ENCODE data around the gene RPL15. TPM values are rescaled to one million over a fixed set of nuclear protein-coding genes. Genes with fewer than 3 reads are reported as not detected.
"Not testable (repeated sequence)": the region's sequence is repeated elsewhere in the genome, so short reads cannot be mapped to it uniquely, and the experiment has no call there.

The RPL15 gene
- total RNA-seq, 2 experiments from 2014 or later, result 2,355 to 2,390 TPM

DNA sequence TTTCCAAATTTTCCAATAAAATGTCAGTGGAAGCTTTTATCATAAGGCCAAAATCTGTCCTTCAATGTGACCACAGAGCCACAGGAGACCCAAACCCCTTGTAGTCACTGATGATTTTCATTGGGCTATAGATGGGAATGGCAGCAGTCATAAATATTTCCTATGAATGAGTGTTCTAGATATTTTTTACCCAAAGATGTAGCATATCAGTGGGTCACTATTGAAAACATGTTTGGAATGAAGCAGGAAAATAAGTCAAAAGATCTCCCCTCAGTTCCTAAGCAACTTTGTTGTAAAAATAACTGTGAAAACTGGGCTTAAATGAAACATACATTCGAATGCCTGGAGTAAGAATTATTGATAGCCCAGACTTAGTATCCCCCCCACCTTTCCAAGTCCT, 49.1 kb upstream of the RPL15 start:
- intact Hi-C loops (cut with micrococcal nuclease; ENCODE audit: unreplicated experiment), result loop anchor here (2.0 kb wide), 1 partner anchor 59 kb away; no protein-coding TSS in a partner anchor
- no peaks in the 10 kb centered on the region for H3K9me3 ChIP-seq (ENCODE audit: low read length)
- CTCF ChIA-PET (ENCODE audit: unreplicated experiment), result no interaction called here
- H3K9me2 ChIP-seq (ENCODE audit: insufficient read depth, low read length), result no peaks in the 10 kb centered on the region
- POLR2A ChIA-PET, result no interaction called here
- no peak overlapping the region for H3K4me3 ChIP-seq (ENCODE audit: low read depth, low read length, poor library complexity, severe bottlenecking)
- H4K20me1 ChIP-seq (ENCODE audit: insufficient read depth, low read length), result 0 out of 2 replicates have a peak, but pooled peaks cover 11% of the 10 kb centered on the region
- no peak for DNase-seq (ENCODE audit: low spot score)
- H3K79me2 ChIP-seq (ENCODE audit: insufficient read depth, low read depth, low read length), result peaks cover 31% of the 10 kb centered on the region; the same call in 1 of the 2 replicates
- H3K4me2 ChIP-seq (ENCODE audit: low read length), result peak overlapping the region; percentile 25; the same call in 1 of the 2 replicates
- TF ChIP-seq, protein P1, sequence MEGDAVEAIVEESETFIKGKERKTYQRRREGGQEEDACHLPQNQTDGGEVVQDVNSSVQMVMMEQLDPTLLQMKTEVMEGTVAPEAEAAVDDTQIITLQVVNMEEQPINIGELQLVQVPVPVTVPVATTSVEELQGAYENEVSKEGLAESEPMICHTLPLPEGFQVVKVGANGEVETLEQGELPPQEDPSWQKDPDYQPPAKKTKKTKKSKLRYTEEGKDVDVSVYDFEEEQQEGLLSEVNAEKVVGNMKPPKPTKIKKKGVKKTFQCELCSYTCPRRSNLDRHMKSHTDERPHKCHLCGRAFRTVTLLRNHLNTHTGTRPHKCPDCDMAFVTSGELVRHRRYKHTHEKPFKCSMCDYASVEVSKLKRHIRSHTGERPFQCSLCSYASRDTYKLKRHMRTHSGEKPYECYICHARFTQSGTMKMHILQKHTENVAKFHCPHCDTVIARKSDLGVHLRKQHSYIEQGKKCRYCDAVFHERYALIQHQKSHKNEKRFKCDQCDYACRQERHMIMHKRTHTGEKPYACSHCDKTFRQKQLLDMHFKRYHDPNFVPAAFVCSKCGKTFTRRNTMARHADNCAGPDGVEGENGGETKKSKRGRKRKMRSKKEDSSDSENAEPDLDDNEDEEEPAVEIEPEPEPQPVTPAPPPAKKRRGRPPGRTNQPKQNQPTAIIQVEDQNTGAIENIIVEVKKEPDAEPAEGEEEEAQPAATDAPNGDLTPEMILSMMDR (conservative IDR thresholded peaks at IDR 0.05; ENCODE audit: low read length), result no peak
- no peak for TF ChIP-seq EZH2phosphoT487 (IDR thresholded peaks at IDR 0.05; ENCODE audit: borderline replicate concordance, low read depth, low read length)
- no peak overlapping the region for H2AFZ ChIP-seq (ENCODE audit: low read length)
- TSS peak; percentile 28 for BruUV-seq (replicated peaks)
- no peak overlapping the region for H3K27ac ChIP-seq (ENCODE audit: low read depth, low read length, poor library complexity, severe bottlenecking)
- H3K4me1 ChIP-seq (ENCODE audit: insufficient read depth, low read length, poor library complexity, severe bottlenecking), result peaks cover 29% of the 10 kb centered on the region
- H3K36me3 ChIP-seq (ENCODE audit: insufficient read depth, low read length), result peaks cover 5% of the 10 kb centered on the region; the same call in 1 of the 2 replicates

DNA sequence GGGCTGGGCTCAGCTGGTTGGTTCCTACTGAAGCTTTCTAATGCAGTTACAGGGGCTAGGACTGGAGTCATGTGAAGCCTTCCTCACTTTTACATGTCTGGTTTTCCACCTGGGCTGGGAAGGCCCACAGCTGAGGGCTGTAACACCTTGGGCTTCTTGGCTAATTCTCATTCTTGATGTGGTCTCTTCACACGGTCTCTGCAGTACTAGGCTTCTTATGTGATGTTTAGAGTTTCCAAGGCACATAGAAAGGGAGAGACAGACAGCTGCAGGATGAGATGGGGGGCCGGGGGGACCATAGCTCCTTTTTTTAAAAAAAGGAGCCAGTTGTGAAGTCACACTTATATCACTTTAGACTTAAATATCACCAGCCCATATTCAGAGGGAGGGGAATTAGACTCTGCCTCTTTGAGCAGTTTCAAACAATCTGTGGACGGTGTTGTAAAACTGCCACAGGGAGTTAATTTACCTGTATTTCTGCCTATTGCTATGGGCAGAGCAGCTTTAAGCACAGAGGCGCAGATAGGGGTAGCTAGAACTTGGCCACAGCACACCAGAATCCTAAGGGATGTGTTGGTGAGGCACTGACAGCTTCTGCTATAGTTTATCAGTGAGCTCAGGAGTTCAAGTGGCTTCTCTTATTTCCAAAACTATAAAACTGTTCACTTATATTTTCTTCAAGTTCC, 46.8 kb upstream of the RPL15 start:
- no peak for DNase-seq (ENCODE audit: low spot score)
- POLR2A ChIA-PET, result interaction anchor here (0.6 to 1.4 kb wide), 10 partner anchors 9 to 277 kb away, joined by 3 to 16 read pairs (median 3); no protein-coding TSS in a partner anchor

DNA sequence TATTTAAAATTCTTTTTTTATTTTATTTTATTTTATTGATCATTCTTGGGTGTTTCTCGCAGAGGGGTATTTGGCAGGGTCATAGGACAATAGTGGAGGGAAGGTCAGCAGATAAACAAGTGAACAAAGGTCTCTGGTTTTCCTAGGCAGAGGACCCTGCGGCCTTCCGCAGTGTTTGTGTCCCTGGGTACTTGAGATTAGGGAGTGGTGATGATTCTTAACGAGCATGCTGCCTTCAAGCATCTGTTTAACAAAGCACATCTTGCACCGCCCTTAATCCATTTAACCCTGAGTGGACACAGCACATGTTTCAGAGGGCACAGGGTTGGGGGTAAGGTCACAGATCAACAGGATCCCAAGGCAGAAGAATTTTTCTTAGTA, 46.3 kb upstream of the RPL15 start:
- intact Hi-C loops (cut with micrococcal nuclease; ENCODE audit: unreplicated experiment); H3K4me2 ChIP-seq (ENCODE audit: low read length); CTCF ChIA-PET (ENCODE audit: unreplicated experiment): not testable (repeated sequence)

More for the DNA sequence above, 46.8 kb upstream of the RPL15 start:
- Histone ChIP-seq H3K36me3 (ENCODE audit: insufficient read depth, low read length) (no peaks in the 10 kb centered on the region), H3K4me2 (ENCODE audit: low read length) (no peak overlapping the region), H3K27ac (ENCODE audit: low read depth, low read length, poor library complexity, severe bottlenecking) (no peak overlapping the region), H3K4me3 (ENCODE audit: low read depth, low read length, poor library complexity, severe bottlenecking) (no peak overlapping the region), H3K9me3 (ENCODE audit: low read length) (no peaks in the 10 kb centered on the region), H2AFZ (ENCODE audit: low read length) (no peak overlapping the region), H4K20me1 (ENCODE audit: insufficient read depth, low read length) (0 out of 2 replicates have a peak, but pooled peaks cover 11% of the 10 kb centered on the region), H3K79me2 (ENCODE audit: insufficient read depth, low read depth, low read length) (peaks cover 35% of the 10 kb centered on the region; the same call in 1 of the 2 replicates), H3K9me2 (ENCODE audit: insufficient read depth, low read length) (no peaks in the 10 kb centered on the region), H3K4me1 (ENCODE audit: insufficient read depth, low read length, poor library complexity, severe bottlenecking) (peaks cover 28% of the 10 kb centered on the region)
- intact Hi-C loops (cut with micrococcal nuclease; ENCODE audit: unreplicated experiment), result no loop called here
- no TSS peak for BruUV-seq (replicated peaks)
- TF ChIP-seq, protein P1 (conservative IDR thresholded peaks at IDR 0.05; ENCODE audit: low read length), result no peak
- no peak for TF ChIP-seq EZH2phosphoT487 (IDR thresholded peaks at IDR 0.05; ENCODE audit: borderline replicate concordance, low read depth, low read length)
- CTCF ChIA-PET (ENCODE audit: unreplicated experiment), result interaction anchor here (0.6 kb wide), 1 partner anchor 1239 kb away, joined by 3 read pairs; no protein-coding TSS in a partner anchor

DNA sequence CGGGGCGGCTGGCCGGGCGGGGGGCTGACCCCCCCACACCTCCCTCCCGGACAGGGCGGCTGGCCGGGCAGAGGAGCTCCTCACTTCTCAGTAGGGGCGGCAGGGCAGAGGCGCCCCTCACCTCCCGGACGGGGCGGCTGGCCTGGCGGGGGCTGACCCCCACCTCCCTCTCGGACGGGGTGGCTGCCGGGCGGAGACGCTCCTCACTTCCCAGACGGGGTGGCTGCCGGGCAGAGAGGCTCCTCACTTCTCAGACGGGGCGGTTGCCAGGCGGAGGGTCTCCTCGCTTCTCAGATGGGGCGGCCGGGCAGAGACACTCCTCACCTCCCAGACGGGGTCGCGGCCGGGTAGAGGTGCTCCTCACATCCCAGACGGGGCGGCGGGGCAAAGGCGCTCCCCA, 45.6 kb upstream of the RPL15 start:
- H3K4me3 ChIP-seq (ENCODE audit: low read depth, low read length, poor library complexity, severe bottlenecking); CTCF ChIA-PET (ENCODE audit: unreplicated experiment); intact Hi-C loops (cut with micrococcal nuclease; ENCODE audit: unreplicated experiment); H2AFZ ChIP-seq (ENCODE audit: low read length); POLR2A ChIA-PET; H3K9me3 ChIP-seq (ENCODE audit: low read length); H3K9me2 ChIP-seq (ENCODE audit: insufficient read depth, low read length); DNase-seq (ENCODE audit: low spot score); H4K20me1 ChIP-seq (ENCODE audit: insufficient read depth, low read length); H3K36me3 ChIP-seq (ENCODE audit: insufficient read depth, low read length); H3K4me2 ChIP-seq (ENCODE audit: low read length); BruUV-seq (replicated peaks); H3K27ac ChIP-seq (ENCODE audit: low read depth, low read length, poor library complexity, severe bottlenecking): not testable (repeated sequence)
- peaks cover 16% of the 10 kb centered on the region for H3K4me1 ChIP-seq (ENCODE audit: insufficient read depth, low read length, poor library complexity, severe bottlenecking)
- peaks cover 39% of the 10 kb centered on the region; the same call in 1 of the 2 replicates for H3K79me2 ChIP-seq (ENCODE audit: insufficient read depth, low read depth, low read length)

More for the DNA sequence above, 46.3 kb upstream of the RPL15 start:
- peaks cover 23% of the 10 kb centered on the region for H3K4me1 ChIP-seq (ENCODE audit: insufficient read depth, low read length, poor library complexity, severe bottlenecking)
- POLR2A ChIA-PET, result interaction anchor here (0.6 to 1.2 kb wide), 2 partner anchors 24 to 66 kb away, joined by 3 read pairs; no protein-coding TSS in a partner anchor
- not testable (repeated sequence) for H3K9me2 ChIP-seq (ENCODE audit: insufficient read depth, low read length); H3K4me3 ChIP-seq (ENCODE audit: low read depth, low read length, poor library complexity, severe bottlenecking); H2AFZ ChIP-seq (ENCODE audit: low read length); BruUV-seq (replicated peaks); H3K36me3 ChIP-seq (ENCODE audit: insufficient read depth, low read length); H3K27ac ChIP-seq (ENCODE audit: low read depth, low read length, poor library complexity, severe bottlenecking); H3K9me3 ChIP-seq (ENCODE audit: low read length); H4K20me1 ChIP-seq (ENCODE audit: insufficient read depth, low read length); DNase-seq (ENCODE audit: low spot score)
- peaks cover 39% of the 10 kb centered on the region; the same call in 1 of the 2 replicates for H3K79me2 ChIP-seq (ENCODE audit: insufficient read depth, low read depth, low read length)

Data from OCI-LY7 (cell line).